HEK293 (cell line): ENCODE data around the gene PTK7.

Source experiments
- AEBP2 ChIP-seq: fragments of 450-650 bp; formaldehyde crosslinking; IDR thresholded peaks from 2 replicates; pipeline ENCODE4 v1.5.1; 2016; ENCODE audit warnings: missing biosample characterization, missing genetic modification characterization, borderline replicate concordance
- BCL6B ChIP-seq: fragments of 450-650 bp; formaldehyde crosslinking; IDR thresholded peaks from 2 replicates; pipeline ENCODE4 v1.5.1; 2017; ENCODE audit warnings: missing biosample characterization, missing genetic modification characterization
- GLI2 ChIP-seq: fragments of 450-650 bp; formaldehyde crosslinking; IDR thresholded peaks from 2 replicates; pipeline ENCODE4; 2017; ENCODE audit warnings: missing biosample characterization, missing genetic modification characterization, low read depth, borderline replicate concordance
- GLI4 ChIP-seq: fragments of 450-650 bp; formaldehyde crosslinking; IDR thresholded peaks from 2 replicates; pipeline ENCODE4 v1.5.1; 2016; ENCODE audit warnings: missing biosample characterization, missing genetic modification characterization
- GLIS2 ChIP-seq: fragments of 450-650 bp; formaldehyde crosslinking; IDR thresholded peaks from 2 replicates; pipeline ENCODE4 v1.5.1; 2016; ENCODE audit warnings: missing biosample characterization, missing genetic modification characterization
- IKZF3 ChIP-seq: fragments of 450-650 bp; IDR thresholded peaks from 2 replicates; pipeline ENCODE4 v1.5.0; 2018; ENCODE audit warnings: missing biosample characterization, mild to moderate bottlenecking, missing genetic modification characterization, moderate library complexity
- KLF9 ChIP-seq: fragments of 450-650 bp; formaldehyde crosslinking; IDR thresholded peaks from 2 replicates; pipeline ENCODE4 v1.5.1; 2016; ENCODE audit warnings: missing biosample characterization, missing genetic modification characterization, low read depth
- SALL2 ChIP-seq: fragments of 450-650 bp; formaldehyde crosslinking; IDR thresholded peaks from 2 replicates; pipeline ENCODE4 v1.5.0; 2017; ENCODE audit warnings: missing biosample characterization, mild to moderate bottlenecking, missing genetic modification characterization, borderline replicate concordance
- SCRT1 ChIP-seq: fragments of 450-650 bp; formaldehyde crosslinking; IDR thresholded peaks from 2 replicates; pipeline ENCODE4 v1.5.1; 2016; ENCODE audit warnings: missing biosample characterization, missing genetic modification characterization, borderline replicate concordance
- SP3 ChIP-seq: fragments of 450-650 bp; formaldehyde crosslinking; IDR thresholded peaks from 2 replicates; pipeline ENCODE4 v1.5.1; 2016; ENCODE audit warnings: missing biosample characterization, missing genetic modification characterization
- WT1 ChIP-seq: fragments of 450-650 bp; formaldehyde crosslinking; IDR thresholded peaks from 2 replicates; pipeline ENCODE4 v1.5.1; 2016; ENCODE audit warnings: missing biosample characterization, missing genetic modification characterization
- ZIC2 ChIP-seq: fragments of 450-650 bp; formaldehyde crosslinking; IDR thresholded peaks from 2 replicates; pipeline ENCODE4 v1.5.1; 2016; ENCODE audit warnings: missing biosample characterization, missing genetic modification characterization
- ZNF112 ChIP-seq: fragments of 450-650 bp; formaldehyde crosslinking; IDR thresholded peaks from 2 replicates; pipeline ENCODE4 v1.5.0; 2017; ENCODE audit warnings: missing biosample characterization, missing genetic modification characterization
- ZNF133 ChIP-seq: fragments of 450-650 bp; formaldehyde crosslinking; IDR thresholded peaks from 2 replicates; pipeline ENCODE4 v1.5.1; 2016; ENCODE audit warnings: missing biosample characterization, missing genetic modification characterization
- ZNF211 ChIP-seq: fragments of 450-650 bp; formaldehyde crosslinking; IDR thresholded peaks from 2 replicates; pipeline ENCODE4 v1.5.1; 2016; ENCODE audit warnings: low read depth, missing biosample characterization, missing genetic modification characterization
- ZNF24 ChIP-seq: fragments of 450-650 bp; formaldehyde crosslinking; IDR thresholded peaks from 2 replicates; pipeline ENCODE4 v1.5.1; 2016; ENCODE audit warnings: missing biosample characterization, missing genetic modification characterization
- ZNF292 ChIP-seq: fragments of 450-650 bp; formaldehyde crosslinking; IDR thresholded peaks from 2 replicates; pipeline ENCODE4 v1.5.1; 2016; ENCODE audit warnings: low read depth, missing biosample characterization, missing genetic modification characterization, borderline replicate concordance
- ZNF404 ChIP-seq: fragments of 450-650 bp; formaldehyde crosslinking; IDR thresholded peaks from 2 replicates; pipeline ENCODE4 v1.5.1; 2017; ENCODE audit warnings: missing biosample characterization, missing genetic modification characterization
- ZNF423 ChIP-seq: fragments of 450-650 bp; formaldehyde crosslinking; IDR thresholded peaks from 2 replicates; pipeline ENCODE4 v1.5.1; 2016; ENCODE audit warnings: missing biosample characterization, missing genetic modification characterization
- ZNF426 ChIP-seq: fragments of 450-650 bp; formaldehyde crosslinking; IDR thresholded peaks from 2 replicates; pipeline ENCODE4 v1.5.1; 2017; ENCODE audit warnings: missing biosample characterization, missing genetic modification characterization, mild to moderate bottlenecking, inconsistent platforms, moderate library complexity
- ZNF514 ChIP-seq: fragments of 450-650 bp; formaldehyde crosslinking; IDR thresholded peaks from 2 replicates; pipeline ENCODE4 v1.5.1; 2016; ENCODE audit warnings: missing biosample characterization, missing genetic modification characterization
- ZNF558 ChIP-seq: fragments of 450-650 bp; formaldehyde crosslinking; IDR thresholded peaks from 2 replicates; pipeline ENCODE4 v1.5.1; 2016; ENCODE audit warnings: missing biosample characterization, missing genetic modification characterization
- ZNF571 ChIP-seq: fragments of 450-650 bp; formaldehyde crosslinking; IDR thresholded peaks from 2 replicates; pipeline ENCODE4 v1.5.0; 2017; ENCODE audit warnings: missing biosample characterization, missing genetic modification characterization
- ZNF610 ChIP-seq: fragments of 450-650 bp; formaldehyde crosslinking; IDR thresholded peaks from 2 replicates; pipeline ENCODE4 v1.5.1; 2016; ENCODE audit warnings: missing biosample characterization, missing genetic modification characterization, borderline replicate concordance
- ZNF621 ChIP-seq: fragments of 450-650 bp; formaldehyde crosslinking; IDR thresholded peaks from 2 replicates; pipeline ENCODE4 v1.5.1; 2017; ENCODE audit warnings: missing biosample characterization, missing genetic modification characterization
- ZNF624 ChIP-seq: fragments of 450-650 bp; formaldehyde crosslinking; IDR thresholded peaks from 2 replicates; pipeline ENCODE4 v1.5.1; 2017; ENCODE audit warnings: missing biosample characterization, missing genetic modification characterization
- ZNF658 ChIP-seq: fragments of 450-650 bp; formaldehyde crosslinking; IDR thresholded peaks from 2 replicates; pipeline ENCODE4; 2016; ENCODE audit warnings: missing biosample characterization, missing genetic modification characterization
- ZNF677 ChIP-seq: fragments of 450-650 bp; IDR thresholded peaks from 2 replicates; pipeline ENCODE4 v1.5.0; 2018; ENCODE audit warnings: missing biosample characterization, mild to moderate bottlenecking, missing genetic modification characterization, moderate library complexity
- ZNF707 ChIP-seq: fragments of 450-650 bp; formaldehyde crosslinking; IDR thresholded peaks from 2 replicates; pipeline ENCODE4 v1.5.1; 2016; ENCODE audit warnings: missing biosample characterization, missing genetic modification characterization
- ZXDB ChIP-seq: fragments of 450-650 bp; formaldehyde crosslinking; IDR thresholded peaks from 2 replicates; pipeline ENCODE4 v1.5.1; 2016; ENCODE audit warnings: missing biosample characterization, missing genetic modification characterization
- TF ChIP-seq, protein P1 (sequence below): fragments of 450-650 bp; formaldehyde crosslinking; IDR thresholded peaks from 2 replicates; pipeline ENCODE4 v1.5.1; 2016; ENCODE audit warnings: missing biosample characterization, missing genetic modification characterization
- TF ChIP-seq, protein P2 (sequence below): fragments of 450-650 bp; formaldehyde crosslinking; IDR thresholded peaks from 2 replicates; pipeline ENCODE4 v1.5.1; 2016; ENCODE audit warnings: missing biosample characterization, missing genetic modification characterization
- TF ChIP-seq, protein P3 (sequence below): fragments of 450-650 bp; formaldehyde crosslinking; IDR thresholded peaks from 2 replicates; pipeline ENCODE4 v1.5.1; 2016; ENCODE audit warnings: missing biosample characterization, missing genetic modification characterization
- TF ChIP-seq, protein P4 (sequence below): fragments of 450-650 bp; formaldehyde crosslinking; IDR thresholded peaks from 2 replicates; pipeline ENCODE4 v1.5.1; 2017; ENCODE audit warnings: missing biosample characterization, missing genetic modification characterization

Gene PTK7

GRCh38 chr6:43090559-43090956 is 14.4 kb downstream of the PTK7 start (continued):
- TF ChIP-seq, protein P1, sequence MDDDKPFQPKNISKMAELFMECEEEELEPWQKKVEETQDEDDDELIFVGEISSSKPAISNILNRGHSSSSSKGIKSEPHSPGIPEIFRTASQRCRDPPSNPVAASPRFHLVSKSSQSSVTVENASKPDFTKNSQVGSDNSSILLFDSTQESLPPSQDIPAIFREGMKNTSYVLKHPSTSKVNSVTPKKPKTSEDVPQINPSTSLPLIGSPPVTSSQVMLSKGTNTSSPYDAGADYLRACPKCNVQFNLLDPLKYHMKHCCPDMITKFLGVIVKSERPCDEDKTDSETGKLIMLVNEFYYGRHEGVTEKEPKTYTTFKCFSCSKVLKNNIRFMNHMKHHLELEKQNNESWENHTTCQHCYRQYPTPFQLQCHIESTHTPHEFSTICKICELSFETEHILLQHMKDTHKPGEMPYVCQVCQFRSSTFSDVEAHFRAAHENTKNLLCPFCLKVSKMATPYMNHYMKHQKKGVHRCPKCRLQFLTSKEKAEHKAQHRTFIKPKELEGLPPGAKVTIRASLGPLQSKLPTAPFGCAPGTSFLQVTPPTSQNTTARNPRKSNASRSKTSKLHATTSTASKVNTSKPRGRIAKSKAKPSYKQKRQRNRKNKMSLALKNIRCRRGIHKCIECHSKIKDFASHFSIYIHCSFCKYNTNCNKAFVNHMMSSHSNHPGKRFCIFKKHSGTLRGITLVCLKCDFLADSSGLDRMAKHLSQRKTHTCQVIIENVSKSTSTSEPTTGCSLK = no peak
- TF ChIP-seq IKZF3 (tag by site-specific recombination) = peak; percentile 82; the same call in 1 of the 2 replicates
- no peak for TF ChIP-seq ZNF621 (tag by site-specific recombination)
- TF ChIP-seq ZNF423 (tag by site-specific recombination) = no peak
- TF ChIP-seq ZNF404 (tag by site-specific recombination) = no peak
- no peak for TF ChIP-seq ZNF24 (tag by site-specific recombination)
- TF ChIP-seq ZNF112 (tag by site-specific recombination) = no peak
- TF ChIP-seq SCRT1 (tag by site-specific recombination) = no peak
- no peak for TF ChIP-seq BCL6B (tag by site-specific recombination)
- no peak for TF ChIP-seq ZNF624 (tag by site-specific recombination)
- TF ChIP-seq ZXDB (tag by site-specific recombination) = peak; percentile 57; the same call in 1 of the 2 replicates
- TF ChIP-seq AEBP2 (tag by site-specific recombination) = no peak
- no peak for TF ChIP-seq SP3
- no peak for TF ChIP-seq ZNF610
- no peak for TF ChIP-seq KLF9 (tag by site-specific recombination)
- no peak for TF ChIP-seq ZNF292
- no peak for TF ChIP-seq ZNF426 (tag by site-specific recombination)
- no peak for TF ChIP-seq ZNF707 (tag by site-specific recombination)
- no peak for TF ChIP-seq GLI2
- no peak for TF ChIP-seq ZNF133 (tag by site-specific recombination)
- TF ChIP-seq ZNF571 (tag by site-specific recombination) = no peak
- no peak for TF ChIP-seq ZNF658 (tag by site-specific recombination)
- TF ChIP-seq GLIS2 (tag by site-specific recombination) = no peak
- TF ChIP-seq, protein P2, sequence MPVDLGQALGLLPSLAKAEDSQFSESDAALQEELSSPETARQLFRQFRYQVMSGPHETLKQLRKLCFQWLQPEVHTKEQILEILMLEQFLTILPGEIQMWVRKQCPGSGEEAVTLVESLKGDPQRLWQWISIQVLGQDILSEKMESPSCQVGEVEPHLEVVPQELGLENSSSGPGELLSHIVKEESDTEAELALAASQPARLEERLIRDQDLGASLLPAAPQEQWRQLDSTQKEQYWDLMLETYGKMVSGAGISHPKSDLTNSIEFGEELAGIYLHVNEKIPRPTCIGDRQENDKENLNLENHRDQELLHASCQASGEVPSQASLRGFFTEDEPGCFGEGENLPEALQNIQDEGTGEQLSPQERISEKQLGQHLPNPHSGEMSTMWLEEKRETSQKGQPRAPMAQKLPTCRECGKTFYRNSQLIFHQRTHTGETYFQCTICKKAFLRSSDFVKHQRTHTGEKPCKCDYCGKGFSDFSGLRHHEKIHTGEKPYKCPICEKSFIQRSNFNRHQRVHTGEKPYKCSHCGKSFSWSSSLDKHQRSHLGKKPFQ = no peak
- no peak for TF ChIP-seq ZNF211 (tag by site-specific recombination)
- TF ChIP-seq SALL2 = no peak
- no peak for TF ChIP-seq GLI4 (tag by site-specific recombination)
- no peak for TF ChIP-seq ZNF514
- no peak for TF ChIP-seq ZIC2 (tag by site-specific recombination)
- TF ChIP-seq ZNF677 (tag by site-specific recombination) = no peak
- no peak for TF ChIP-seq ZNF558
- TF ChIP-seq, protein P3, sequence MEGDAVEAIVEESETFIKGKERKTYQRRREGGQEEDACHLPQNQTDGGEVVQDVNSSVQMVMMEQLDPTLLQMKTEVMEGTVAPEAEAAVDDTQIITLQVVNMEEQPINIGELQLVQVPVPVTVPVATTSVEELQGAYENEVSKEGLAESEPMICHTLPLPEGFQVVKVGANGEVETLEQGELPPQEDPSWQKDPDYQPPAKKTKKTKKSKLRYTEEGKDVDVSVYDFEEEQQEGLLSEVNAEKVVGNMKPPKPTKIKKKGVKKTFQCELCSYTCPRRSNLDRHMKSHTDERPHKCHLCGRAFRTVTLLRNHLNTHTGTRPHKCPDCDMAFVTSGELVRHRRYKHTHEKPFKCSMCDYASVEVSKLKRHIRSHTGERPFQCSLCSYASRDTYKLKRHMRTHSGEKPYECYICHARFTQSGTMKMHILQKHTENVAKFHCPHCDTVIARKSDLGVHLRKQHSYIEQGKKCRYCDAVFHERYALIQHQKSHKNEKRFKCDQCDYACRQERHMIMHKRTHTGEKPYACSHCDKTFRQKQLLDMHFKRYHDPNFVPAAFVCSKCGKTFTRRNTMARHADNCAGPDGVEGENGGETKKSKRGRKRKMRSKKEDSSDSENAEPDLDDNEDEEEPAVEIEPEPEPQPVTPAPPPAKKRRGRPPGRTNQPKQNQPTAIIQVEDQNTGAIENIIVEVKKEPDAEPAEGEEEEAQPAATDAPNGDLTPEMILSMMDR (tag by site-specific recombination) = no peak
- TF ChIP-seq, protein P4, sequence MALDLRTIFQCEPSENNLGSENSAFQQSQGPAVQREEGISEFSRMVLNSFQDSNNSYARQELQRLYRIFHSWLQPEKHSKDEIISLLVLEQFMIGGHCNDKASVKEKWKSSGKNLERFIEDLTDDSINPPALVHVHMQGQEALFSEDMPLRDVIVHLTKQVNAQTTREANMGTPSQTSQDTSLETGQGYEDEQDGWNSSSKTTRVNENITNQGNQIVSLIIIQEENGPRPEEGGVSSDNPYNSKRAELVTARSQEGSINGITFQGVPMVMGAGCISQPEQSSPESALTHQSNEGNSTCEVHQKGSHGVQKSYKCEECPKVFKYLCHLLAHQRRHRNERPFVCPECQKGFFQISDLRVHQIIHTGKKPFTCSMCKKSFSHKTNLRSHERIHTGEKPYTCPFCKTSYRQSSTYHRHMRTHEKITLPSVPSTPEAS = no peak
- peak; percentile 95 for TF ChIP-seq WT1 (tag by site-specific recombination)
